SK-N-SH treated with all-trans-retinoic acid at 6 μM for 48 hours (cell line): Measurements from ENCODE around the gene ITPR2.

Source experiments
- ATAC-seq: fragments of 200-7000 bp; cut with Tn5 transposase; 3 replicates; pipeline ENCODE4 v1.9.1; 2020; ENCODE audit warnings: mild to moderate bottlenecking, moderate library complexity
- ARNTL ChIP-seq: fragments of 450-650 bp; formaldehyde crosslinking; IDR thresholded peaks from 2 replicates; pipeline ENCODE4 v1.5.0; 2020; ENCODE audit warnings: low read depth, mild to moderate bottlenecking, moderate library complexity, borderline replicate concordance
- BACH2 ChIP-seq: fragments of 250-450 bp; sonication (Bioruptor Pico); IDR thresholded peaks from 2 replicates; pipeline ENCODE4 v1.9.0; 2021; ENCODE audit warnings: mild to moderate bottlenecking, borderline replicate concordance
- CSDC2 ChIP-seq: fragments of 250-450 bp; sonication (Bioruptor Pico); IDR thresholded peaks from 2 replicates; pipeline ENCODE4 v1.5.0; 2020; ENCODE audit warnings: mild to moderate bottlenecking, moderate library complexity
- GLIS3 ChIP-seq: fragments of 250-450 bp; sonication (Bioruptor Pico); IDR thresholded peaks from 2 replicates; pipeline ENCODE4 v1.5.0; 2020; ENCODE audit warnings: mild to moderate bottlenecking, moderate library complexity
- ISL1 ChIP-seq: fragments of 250-450 bp; sonication (Bioruptor Pico); IDR thresholded peaks from 2 replicates; pipeline ENCODE4 v2.1.2; 2022; ENCODE audit warnings: mild to moderate bottlenecking, moderate library complexity
- OSR1 ChIP-seq: fragments of 250-450 bp; sonication (Bioruptor Pico); IDR thresholded peaks from 2 replicates; pipeline ENCODE4 v1.8.0; 2022; ENCODE audit warnings: moderate library complexity, mild to moderate bottlenecking, inconsistent platforms
- PPARA ChIP-seq: fragments of 250-450 bp; sonication (Bioruptor Pico); IDR thresholded peaks from 2 replicates; pipeline ENCODE4 v1.5.0; 2020; ENCODE audit warnings: mild to moderate bottlenecking, borderline replicate concordance
- RARB ChIP-seq: fragments of 250-450 bp; sonication (Bioruptor Pico); IDR thresholded peaks from 2 replicates; pipeline ENCODE4 v1.8.0; 2021; ENCODE audit warnings: mild to moderate bottlenecking, moderate library complexity
- SNAI2 ChIP-seq: fragments of 250-450 bp; sonication (Bioruptor Pico); IDR thresholded peaks from 2 replicates; pipeline ENCODE4 v1.5.0; 2020; ENCODE audit warnings: mild to moderate bottlenecking, moderate library complexity
- TCF4 ChIP-seq: fragments of 250-450 bp; sonication (Bioruptor Pico); IDR thresholded peaks from 2 replicates; pipeline ENCODE4 v1.8.0; 2021; ENCODE audit warnings: mild to moderate bottlenecking, moderate library complexity, borderline replicate concordance
- TOX ChIP-seq: fragments of 250-450 bp; sonication (Bioruptor Pico); IDR thresholded peaks from 2 replicates; pipeline ENCODE4 v1.8.0; 2021; ENCODE audit warnings: mild to moderate bottlenecking, moderate library complexity, borderline replicate concordance
- ZC3H10 ChIP-seq: fragments of 250-450 bp; sonication (Bioruptor Pico); IDR thresholded peaks from 2 replicates; pipeline ENCODE4 v1.5.1; 2021; ENCODE audit warnings: mild to moderate bottlenecking, moderate library complexity
- ZFP3 ChIP-seq: fragments of 250-450 bp; sonication (Bioruptor Pico); IDR thresholded peaks from 2 replicates; pipeline ENCODE4 v1.5.0; 2020; ENCODE audit warnings: mild to moderate bottlenecking, moderate library complexity
- ZNF565 ChIP-seq: fragments of 450-650 bp; formaldehyde crosslinking; conservative IDR thresholded peaks from 2 replicates; pipeline ENCODE4 v1.5.0; 2020; ENCODE audit warnings: low read depth, mild to moderate bottlenecking, moderate library complexity
- ZNF70 ChIP-seq: fragments of 450-650 bp; formaldehyde crosslinking; IDR thresholded peaks from 2 replicates; pipeline ENCODE4 v1.5.0; 2020; ENCODE audit warnings: mild to moderate bottlenecking, moderate library complexity
- ZNF8 ChIP-seq: fragments of 450-650 bp; formaldehyde crosslinking; IDR thresholded peaks from 2 replicates; pipeline ENCODE4 v1.5.0; 2020; ENCODE audit warnings: mild to moderate bottlenecking, moderate library complexity
- TF ChIP-seq, protein P1 (sequence below): fragments of 250-450 bp; sonication (Bioruptor Pico); IDR thresholded peaks from 2 replicates; pipeline ENCODE4 v1.5.1; 2021; ENCODE audit warnings: mild to moderate bottlenecking, moderate library complexity
- TF ChIP-seq, protein P2 (sequence below): fragments of 250-450 bp; sonication (Bioruptor Pico); IDR thresholded peaks from 2 replicates; pipeline ENCODE4 v1.8.0; 2021; ENCODE audit warnings: low read depth, mild to moderate bottlenecking, moderate library complexity, borderline replicate concordance
- TF ChIP-seq, protein P3 (sequence below): fragments of 250-450 bp; sonication (Bioruptor Pico); IDR thresholded peaks from 2 replicates; pipeline ENCODE4 v1.5.1; 2020; ENCODE audit warnings: low read depth, mild to moderate bottlenecking, moderate library complexity
- TF ChIP-seq, protein P4 (sequence below): fragments of 250-450 bp; sonication (Bioruptor Pico); IDR thresholded peaks from 2 replicates; pipeline ENCODE4 v1.8.0; 2020; ENCODE audit warnings: mild to moderate bottlenecking, moderate library complexity, borderline replicate concordance
- TF ChIP-seq, protein P5 (sequence below): fragments of 250-450 bp; sonication (Bioruptor Pico); IDR thresholded peaks from 2 replicates; pipeline ENCODE4 v1.5.0; 2020; ENCODE audit warnings: mild to moderate bottlenecking, moderate library complexity

Gene ITPR2

DNA sequence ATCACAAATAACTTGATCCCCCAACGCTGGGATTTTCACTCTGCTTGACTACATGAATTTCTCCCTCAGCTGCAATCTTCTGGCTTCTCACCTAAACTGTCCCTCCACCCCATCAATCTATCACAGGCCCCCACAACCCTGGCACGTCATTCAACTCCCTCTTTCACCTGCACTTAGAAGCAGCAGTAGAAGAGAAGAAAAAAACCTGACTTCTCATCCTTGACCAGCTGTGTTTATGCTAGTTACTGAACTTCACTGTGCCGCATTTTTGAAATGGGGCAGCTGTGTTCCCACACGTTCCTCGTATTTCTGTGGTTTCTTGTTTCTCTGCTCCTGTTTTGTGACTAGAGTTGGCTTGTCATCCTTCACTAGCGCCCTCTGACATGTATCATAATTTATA is 35.0 kb downstream of the ITPR2 start:
- peak; percentile 49; the same call in 2 of the 3 replicates for ATAC-seq
- TF ChIP-seq BACH2 (no peak), CSDC2 (CRISPR knock-in tag) (no peak), ISL1 (CRISPR knock-in tag) (no peak), ZNF8 (no peak), TCF4 (CRISPR knock-in tag) (no peak), OSR1 (CRISPR knock-in tag) (no peak), PPARA (CRISPR knock-in tag) (no peak), ZNF70 (CRISPR knock-in tag) (no peak), RARB (CRISPR knock-in tag) (no peak)
- TF ChIP-seq, protein P1, sequence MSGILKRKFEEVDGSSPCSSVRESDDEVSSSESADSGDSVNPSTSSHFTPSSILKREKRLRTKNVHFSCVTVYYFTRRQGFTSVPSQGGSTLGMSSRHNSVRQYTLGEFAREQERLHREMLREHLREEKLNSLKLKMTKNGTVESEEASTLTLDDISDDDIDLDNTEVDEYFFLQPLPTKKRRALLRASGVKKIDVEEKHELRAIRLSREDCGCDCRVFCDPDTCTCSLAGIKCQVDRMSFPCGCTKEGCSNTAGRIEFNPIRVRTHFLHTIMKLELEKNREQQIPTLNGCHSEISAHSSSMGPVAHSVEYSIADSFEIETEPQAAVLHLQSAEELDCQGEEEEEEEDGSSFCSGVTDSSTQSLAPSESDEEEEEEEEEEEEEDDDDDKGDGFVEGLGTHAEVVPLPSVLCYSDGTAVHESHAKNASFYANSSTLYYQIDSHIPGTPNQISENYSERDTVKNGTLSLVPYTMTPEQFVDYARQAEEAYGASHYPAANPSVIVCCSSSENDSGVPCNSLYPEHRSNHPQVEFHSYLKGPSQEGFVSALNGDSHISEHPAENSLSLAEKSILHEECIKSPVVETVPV (CRISPR knock-in tag), result no peak
- TF ChIP-seq, protein P2, sequence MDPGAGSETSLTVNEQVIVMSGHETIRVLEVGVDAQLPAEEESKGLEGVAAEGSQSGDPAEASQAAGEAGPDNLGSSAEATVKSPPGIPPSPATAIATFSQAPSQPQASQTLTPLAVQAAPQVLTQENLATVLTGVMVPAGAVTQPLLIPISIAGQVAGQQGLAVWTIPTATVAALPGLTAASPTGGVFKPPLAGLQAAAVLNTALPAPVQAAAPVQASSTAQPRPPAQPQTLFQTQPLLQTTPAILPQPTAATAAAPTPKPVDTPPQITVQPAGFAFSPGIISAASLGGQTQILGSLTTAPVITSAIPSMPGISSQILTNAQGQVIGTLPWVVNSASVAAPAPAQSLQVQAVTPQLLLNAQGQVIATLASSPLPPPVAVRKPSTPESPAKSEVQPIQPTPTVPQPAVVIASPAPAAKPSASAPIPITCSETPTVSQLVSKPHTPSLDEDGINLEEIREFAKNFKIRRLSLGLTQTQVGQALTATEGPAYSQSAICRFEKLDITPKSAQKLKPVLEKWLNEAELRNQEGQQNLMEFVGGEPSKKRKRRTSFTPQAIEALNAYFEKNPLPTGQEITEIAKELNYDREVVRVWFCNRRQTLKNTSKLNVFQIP, result no peak
- TF ChIP-seq, protein P3, sequence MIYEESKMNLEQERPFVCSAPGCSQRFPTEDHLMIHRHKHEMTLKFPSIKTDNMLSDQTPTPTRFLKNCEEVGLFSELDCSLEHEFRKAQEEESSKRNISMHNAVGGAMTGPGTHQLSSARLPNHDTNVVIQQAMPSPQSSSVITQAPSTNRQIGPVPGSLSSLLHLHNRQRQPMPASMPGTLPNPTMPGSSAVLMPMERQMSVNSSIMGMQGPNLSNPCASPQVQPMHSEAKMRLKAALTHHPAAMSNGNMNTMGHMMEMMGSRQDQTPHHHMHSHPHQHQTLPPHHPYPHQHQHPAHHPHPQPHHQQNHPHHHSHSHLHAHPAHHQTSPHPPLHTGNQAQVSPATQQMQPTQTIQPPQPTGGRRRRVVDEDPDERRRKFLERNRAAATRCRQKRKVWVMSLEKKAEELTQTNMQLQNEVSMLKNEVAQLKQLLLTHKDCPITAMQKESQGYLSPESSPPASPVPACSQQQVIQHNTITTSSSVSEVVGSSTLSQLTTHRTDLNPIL (CRISPR knock-in tag), result no peak
- TF ChIP-seq, protein P4, sequence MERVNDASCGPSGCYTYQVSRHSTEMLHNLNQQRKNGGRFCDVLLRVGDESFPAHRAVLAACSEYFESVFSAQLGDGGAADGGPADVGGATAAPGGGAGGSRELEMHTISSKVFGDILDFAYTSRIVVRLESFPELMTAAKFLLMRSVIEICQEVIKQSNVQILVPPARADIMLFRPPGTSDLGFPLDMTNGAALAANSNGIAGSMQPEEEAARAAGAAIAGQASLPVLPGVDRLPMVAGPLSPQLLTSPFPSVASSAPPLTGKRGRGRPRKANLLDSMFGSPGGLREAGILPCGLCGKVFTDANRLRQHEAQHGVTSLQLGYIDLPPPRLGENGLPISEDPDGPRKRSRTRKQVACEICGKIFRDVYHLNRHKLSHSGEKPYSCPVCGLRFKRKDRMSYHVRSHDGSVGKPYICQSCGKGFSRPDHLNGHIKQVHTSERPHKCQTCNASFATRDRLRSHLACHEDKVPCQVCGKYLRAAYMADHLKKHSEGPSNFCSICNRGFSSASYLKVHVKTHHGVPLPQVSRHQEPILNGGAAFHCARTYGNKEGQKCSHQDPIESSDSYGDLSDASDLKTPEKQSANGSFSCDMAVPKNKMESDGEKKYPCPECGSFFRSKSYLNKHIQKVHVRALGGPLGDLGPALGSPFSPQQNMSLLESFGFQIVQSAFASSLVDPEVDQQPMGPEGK, result no peak

DNA sequence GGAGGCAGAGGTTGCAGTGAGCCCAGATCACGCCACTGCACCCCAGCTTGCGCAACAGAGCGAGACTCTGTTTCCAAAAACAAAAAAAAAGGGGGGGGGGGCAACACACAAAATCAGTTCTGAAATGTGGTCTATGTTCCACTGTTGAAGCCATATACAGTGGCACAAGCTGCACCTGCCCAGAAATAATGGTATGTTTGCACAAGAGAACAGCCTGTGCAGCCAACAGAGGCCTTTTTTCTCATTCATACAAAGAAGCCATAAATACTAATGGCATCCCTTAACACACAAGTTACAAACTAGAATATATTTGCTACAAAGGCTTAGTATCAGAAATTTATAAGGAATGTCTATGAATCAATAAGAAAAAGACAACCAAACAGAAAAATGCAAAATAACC is 37.1 kb downstream of the ITPR2 start:
- TF ChIP-seq ZNF70 (CRISPR knock-in tag) (no peak), OSR1 (CRISPR knock-in tag) (no peak)
- TF ChIP-seq, protein P4, result no peak
- no peak for ATAC-seq

DNA sequence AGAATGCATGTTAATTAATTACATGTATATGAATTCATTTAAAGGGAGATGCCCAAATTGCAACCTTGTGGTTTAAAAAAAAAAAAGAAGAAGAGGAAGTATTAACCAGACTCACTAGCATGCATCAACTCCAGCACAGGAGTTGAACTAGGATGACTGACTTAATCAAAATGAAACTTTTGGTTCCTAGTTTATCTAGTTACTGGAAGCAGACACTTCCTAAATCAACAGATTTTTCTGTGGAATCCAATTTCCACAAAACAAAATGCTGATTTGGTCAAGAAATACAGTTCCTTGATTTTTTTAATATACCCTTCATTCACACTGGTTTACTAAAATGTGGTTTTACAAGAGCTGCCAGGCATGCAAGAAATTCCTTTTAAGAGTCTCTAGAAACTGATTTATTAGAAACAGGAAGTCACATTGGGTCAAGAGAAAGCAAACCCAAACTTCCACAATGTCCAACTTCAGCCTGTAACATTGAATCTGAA is 41.6 kb downstream of the ITPR2 start:
- no peak for ATAC-seq
- TF ChIP-seq PPARA (CRISPR knock-in tag) (no peak), TOX (CRISPR knock-in tag) (no peak), ZFP3 (no peak), ARNTL (no peak), RARB (CRISPR knock-in tag) (no peak), OSR1 (CRISPR knock-in tag) (no peak), TCF4 (CRISPR knock-in tag) (no peak), GLIS3 (CRISPR knock-in tag) (no peak), ZNF8 (no peak), ISL1 (CRISPR knock-in tag) (no peak), ZC3H10 (CRISPR knock-in tag) (no peak), SNAI2 (no peak), ZNF565 (CRISPR knock-in tag) (no peak), ZNF70 (CRISPR knock-in tag) (no peak)
- TF ChIP-seq, protein P2, result no peak
- TF ChIP-seq, protein P4, result no peak
- TF ChIP-seq, protein P5, sequence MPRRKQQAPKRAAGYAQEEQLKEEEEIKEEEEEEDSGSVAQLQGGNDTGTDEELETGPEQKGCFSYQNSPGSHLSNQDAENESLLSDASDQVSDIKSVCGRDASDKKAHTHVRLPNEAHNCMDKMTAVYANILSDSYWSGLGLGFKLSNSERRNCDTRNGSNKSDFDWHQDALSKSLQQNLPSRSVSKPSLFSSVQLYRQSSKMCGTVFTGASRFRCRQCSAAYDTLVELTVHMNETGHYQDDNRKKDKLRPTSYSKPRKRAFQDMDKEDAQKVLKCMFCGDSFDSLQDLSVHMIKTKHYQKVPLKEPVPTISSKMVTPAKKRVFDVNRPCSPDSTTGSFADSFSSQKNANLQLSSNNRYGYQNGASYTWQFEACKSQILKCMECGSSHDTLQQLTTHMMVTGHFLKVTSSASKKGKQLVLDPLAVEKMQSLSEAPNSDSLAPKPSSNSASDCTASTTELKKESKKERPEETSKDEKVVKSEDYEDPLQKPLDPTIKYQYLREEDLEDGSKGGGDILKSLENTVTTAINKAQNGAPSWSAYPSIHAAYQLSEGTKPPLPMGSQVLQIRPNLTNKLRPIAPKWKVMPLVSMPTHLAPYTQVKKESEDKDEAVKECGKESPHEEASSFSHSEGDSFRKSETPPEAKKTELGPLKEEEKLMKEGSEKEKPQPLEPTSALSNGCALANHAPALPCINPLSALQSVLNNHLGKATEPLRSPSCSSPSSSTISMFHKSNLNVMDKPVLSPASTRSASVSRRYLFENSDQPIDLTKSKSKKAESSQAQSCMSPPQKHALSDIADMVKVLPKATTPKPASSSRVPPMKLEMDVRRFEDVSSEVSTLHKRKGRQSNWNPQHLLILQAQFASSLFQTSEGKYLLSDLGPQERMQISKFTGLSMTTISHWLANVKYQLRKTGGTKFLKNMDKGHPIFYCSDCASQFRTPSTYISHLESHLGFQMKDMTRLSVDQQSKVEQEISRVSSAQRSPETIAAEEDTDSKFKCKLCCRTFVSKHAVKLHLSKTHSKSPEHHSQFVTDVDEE, result no peak
